ENCODE results near the gene MOGAT1. TPM values are rescaled to one million over a fixed set of nuclear protein-coding genes. Genes with fewer than 3 reads are reported as not detected.

The MOGAT1 gene
- total and polyA plus RNA-seq, 2 of the 13 experiments (the other 11 are each of a cell fraction or from before 2014, with no cell fraction given): 0.98 to 4.3 TPM

- Histone ChIP-seq H3K79me2 (ENCODE audit: insufficient read depth, low read length) (no peaks in the 10 kb centered on the region), H3K4me2 (ENCODE audit: low read depth, low read length) (no peak overlapping the region), H3K4me3 (replicated peaks in 1 of 3; ENCODE audit: insufficient read depth in 1 of 3, low read depth in 2 of 3, low read length in 3 of 3) (no peak overlapping the region), H3K27ac (ENCODE audit: extremely low read length, insufficient read depth, low read length) (no peak overlapping the region), H4K20me1 (ENCODE audit: insufficient read depth, low read length) (no peaks in the 10 kb centered on the region), H3K4me1 (ENCODE audit: insufficient read depth, low read length) (peaks cover 75% of the 10 kb centered on the region), H2AFZ (ENCODE audit: low read length) (no peak overlapping the region), H3K27me3 (ENCODE audit: control insufficient read depth in 1 of 2, insufficient read depth in 2 of 2, low read length in 2 of 2) (no peaks in the 10 kb centered on the region), H3K9me3 (ENCODE audit: low read length) (no peaks in the 10 kb centered on the region), H3K36me3 (replicated peaks in 1 of 2; ENCODE audit: control insufficient read depth in 1 of 2, insufficient read depth in 2 of 2, low read length in 2 of 2) (no peaks in the 10 kb centered on the region), H3K9ac (ENCODE audit: insufficient read depth, low read depth, low read length) (no peak overlapping the region; the same call in 1 of the 2 replicates)
- no TSS peak for BruUV-seq (replicated peaks)
- in situ Hi-C loops (cut with HindIII; ENCODE audit: extremely low pct_ligation_motif_present, low pct_unique_long_range_greater_than_20kb) (no loop called here), intact Hi-C loops (cut with micrococcal nuclease; ENCODE audit: unreplicated experiment) (no loop called here)
- DNase-seq (ENCODE audit: low spot score) (no peak), FAIRE-seq (no peak), ATAC-seq (no peak)
- ChIA-PET CTCF (ENCODE audit: low intra/inter-chr PET ratio, low total read pairs) (no interaction called here), POLR2A (interaction anchor here (0.7 kb wide), 1 partner anchor 131 kb away, joined by 3 read pairs; no protein-coding TSS in a partner anchor)
- TF ChIP-seq TRAFD1 (CRISPR knock-in tag; IDR thresholded peaks at IDR 0.05; ENCODE audit: borderline replicate concordance) (no peak), PHF20 (CRISPR knock-in tag; IDR thresholded peaks at IDR 0.05) (no peak), ZNF451 (CRISPR knock-in tag; IDR thresholded peaks at IDR 0.05) (no peak), ZSCAN30 (CRISPR knock-in tag; IDR thresholded peaks at IDR 0.05) (no peak), ATF3 (CRISPR knock-in tag; IDR thresholded peaks at IDR 0.05) (no peak), PRDM10 (CRISPR knock-in tag; IDR thresholded peaks at IDR 0.05; ENCODE audit: low read depth) (0 out of 2 replicates have a peak, but pooled peaks have one; percentile 42)
- 96% methylated on average over 2 of the region's 2 CpGs for WGBS (ENCODE audit: low lambda C conversion rate)
These were observed 59.8 kb downstream of the MOGAT1 start for GRCh38 chr2:222731201-222731621.

All from HepG2 (cell line).